ENCODE measurements around the gene ARHGEF10L.

ARHGEF10L gene

GRCh38 chr1:17683598-17683997, 144.1 kb downstream of the ARHGEF10L start:
- no peaks in the 10 kb centered on the region for H3K9me3 ChIP-seq (ENCODE audit: insufficient read depth, low read length, severe bottlenecking)
- DNase-seq: no peak
- no peak overlapping the region for H3K27ac ChIP-seq (ENCODE audit: low read length)
- no peaks in the 10 kb centered on the region for H3K36me3 ChIP-seq (ENCODE audit: insufficient read depth, low read length)
- no peak for TF ChIP-seq EZH2 (IDR thresholded peaks at IDR 0.05; ENCODE audit: borderline replicate concordance, low read depth, low read length, severe bottlenecking)
- TF ChIP-seq CTCF (IDR thresholded peaks at IDR 0.05; ENCODE audit: borderline replicate concordance, extremely low read depth, low read length, poor library complexity, severe bottlenecking): no peak
- no peak overlapping the region for H2AFZ ChIP-seq (ENCODE audit: low read depth, low read length)
- no peak overlapping the region for H3K4me3 ChIP-seq (ENCODE audit: low read depth in 1 of 2, low read length in 2 of 2)
- no peaks in the 10 kb centered on the region for H3K27me3 ChIP-seq (ENCODE audit: insufficient read depth, low read length, poor library complexity)
- H3K4me1 ChIP-seq (ENCODE audit: insufficient read depth, low read length): no peaks in the 10 kb centered on the region
- H3K79me2 ChIP-seq (ENCODE audit: insufficient read depth, low read length): no peaks in the 10 kb centered on the region
- 0 out of 2 replicates have a peak, but pooled peaks cover 3% of the 10 kb centered on the region for H4K20me1 ChIP-seq (ENCODE audit: insufficient read depth, low read length)
- no peak for ATAC-seq (ENCODE audit: insufficient read depth, low read depth)
- no peak overlapping the region for H3K9ac ChIP-seq (ENCODE audit: low read depth, low read length)
- H3K4me2 ChIP-seq (ENCODE audit: insufficient read depth, low read length): no peak overlapping the region

GRCh38 chr1:17684810-17685209, 145.3 kb downstream of the ARHGEF10L start:
- Histone ChIP-seq H3K79me2 (ENCODE audit: insufficient read depth, low read length) (no peaks in the 10 kb centered on the region), H3K36me3 (ENCODE audit: insufficient read depth, low read length) (no peaks in the 10 kb centered on the region), H2AFZ (ENCODE audit: low read depth, low read length) (no peak overlapping the region), H3K4me3 (ENCODE audit: low read depth in 1 of 2, low read length in 2 of 2) (no peak overlapping the region), H3K27ac (ENCODE audit: low read length) (no peak overlapping the region), H3K4me2 (ENCODE audit: insufficient read depth, low read length) (no peak overlapping the region), H3K9ac (ENCODE audit: low read depth, low read length) (no peak overlapping the region), H3K27me3 (ENCODE audit: insufficient read depth, low read length, poor library complexity) (no peaks in the 10 kb centered on the region), H3K9me3 (ENCODE audit: insufficient read depth, low read length, severe bottlenecking) (no peaks in the 10 kb centered on the region), H4K20me1 (ENCODE audit: insufficient read depth, low read length) (0 out of 2 replicates have a peak, but pooled peaks cover 3% of the 10 kb centered on the region), H3K4me1 (ENCODE audit: insufficient read depth, low read length) (no peaks in the 10 kb centered on the region)
- TF ChIP-seq EZH2 (IDR thresholded peaks at IDR 0.05; ENCODE audit: borderline replicate concordance, low read depth, low read length, severe bottlenecking) (no peak), CTCF (IDR thresholded peaks at IDR 0.05; ENCODE audit: borderline replicate concordance, extremely low read depth, low read length, poor library complexity, severe bottlenecking) (no peak)
- DNase-seq (no peak), ATAC-seq (ENCODE audit: insufficient read depth, low read depth) (no peak)

GRCh38 chr1:17686258-17686657, 146.8 kb downstream of the ARHGEF10L start:
- Histone ChIP-seq H3K27me3 (ENCODE audit: insufficient read depth, low read length, poor library complexity) (no peaks in the 10 kb centered on the region), H3K9me3 (ENCODE audit: insufficient read depth, low read length, severe bottlenecking) (no peaks in the 10 kb centered on the region), H2AFZ (ENCODE audit: low read depth, low read length) (no peak overlapping the region), H3K27ac (ENCODE audit: low read length) (no peak overlapping the region), H3K4me1 (ENCODE audit: insufficient read depth, low read length) (no peaks in the 10 kb centered on the region), H3K79me2 (ENCODE audit: insufficient read depth, low read length) (no peaks in the 10 kb centered on the region), H4K20me1 (ENCODE audit: insufficient read depth, low read length) (0 out of 2 replicates have a peak, but pooled peaks cover 3% of the 10 kb centered on the region), H3K36me3 (ENCODE audit: insufficient read depth, low read length) (no peaks in the 10 kb centered on the region), H3K4me2 (ENCODE audit: insufficient read depth, low read length) (no peak overlapping the region), H3K4me3 (ENCODE audit: low read depth in 1 of 2, low read length in 2 of 2) (no peak overlapping the region), H3K9ac (ENCODE audit: low read depth, low read length) (no peak overlapping the region)
- TF ChIP-seq EZH2 (IDR thresholded peaks at IDR 0.05; ENCODE audit: borderline replicate concordance, low read depth, low read length, severe bottlenecking) (no peak), CTCF (IDR thresholded peaks at IDR 0.05; ENCODE audit: borderline replicate concordance, extremely low read depth, low read length, poor library complexity, severe bottlenecking) (no peak)
- DNase-seq: no peak
- no peak for ATAC-seq (ENCODE audit: insufficient read depth, low read depth)

- TF ChIP-seq CTCF (IDR thresholded peaks at IDR 0.05; ENCODE audit: borderline replicate concordance, extremely low read depth, low read length, poor library complexity, severe bottlenecking) (no peak), EZH2 (IDR thresholded peaks at IDR 0.05; ENCODE audit: borderline replicate concordance, low read depth, low read length, severe bottlenecking) (no peak)
- Histone ChIP-seq H2AFZ (ENCODE audit: low read depth, low read length) (no peak overlapping the region), H3K36me3 (ENCODE audit: insufficient read depth, low read length) (no peaks in the 10 kb centered on the region), H3K27me3 (ENCODE audit: insufficient read depth, low read length, poor library complexity) (no peaks in the 10 kb centered on the region), H3K4me3 (ENCODE audit: low read depth in 1 of 2, low read length in 2 of 2) (no peak overlapping the region), H3K9ac (ENCODE audit: low read depth, low read length) (no peak overlapping the region), H3K27ac (ENCODE audit: low read length) (no peak overlapping the region), H3K79me2 (ENCODE audit: insufficient read depth, low read length) (no peaks in the 10 kb centered on the region), H3K4me2 (ENCODE audit: insufficient read depth, low read length) (no peak overlapping the region), H4K20me1 (ENCODE audit: insufficient read depth, low read length) (0 out of 2 replicates have a peak, but pooled peaks cover 3% of the 10 kb centered on the region), H3K9me3 (ENCODE audit: insufficient read depth, low read length, severe bottlenecking) (no peaks in the 10 kb centered on the region), H3K4me1 (ENCODE audit: insufficient read depth, low read length) (no peaks in the 10 kb centered on the region)
- no peak for DNase-seq
- no peak for ATAC-seq (ENCODE audit: insufficient read depth, low read depth)
Measured at GRCh38 chr1:17687145-17687544, 147.6 kb downstream of the ARHGEF10L start.
